HepG2 (cell line): ENCODE measurements around the gene TTN. TPM values are rescaled to one million over a fixed set of nuclear protein-coding genes. Genes with fewer than 3 reads are reported as not detected.

Experiments used
- ATAC-seq: fragments of 200-7000 bp; cut with Tn5 transposase; 3 replicates; pipeline ENCODE4 v1.9.1; 2020; ENCODE audit warnings: mild to moderate bottlenecking, moderate library complexity
- BruUV-seq: library from RNA; stranded (reverse); fragments of 400-500 nt; replicated peaks from 2 replicates; lab custom pipeline; 2021; lab: Mats Ljungman, UMichigan
- CTCF ChIA-PET: fragments of 300-600 bp; formaldehyde crosslinking; extraction: SDS; loops from one replicate; lab custom pipeline; 2021; ENCODE audit warnings: low total read pairs, inconsistent platforms, low intra/inter-chr PET ratio; lab: Yijun Ruan, JAX
- POLR2A ChIA-PET: fragments of 350-600 bp; sonication (Branson Sonifier 250); formaldehyde crosslinking; loops from one replicate; lab custom pipeline; 2020; ENCODE audit warnings: antibody characterized with exemption, inconsistent platforms; lab: Yijun Ruan, JAX
- DNase-seq: peaks from one replicate; pipeline ENCODE4 v3.0.0-alpha.2; 2015; ENCODE audit warnings: low spot score
- FAIRE-seq: peaks from 3 replicates; lab custom pipeline; 2011; peaks lifted over from hg19 to GRCh38; lab: Jason Lieb, UNC
- H2AFZ ChIP-seq: one replicate; pipeline ENCODE4 v1.6.1; 2011; ENCODE audit warnings: low read length, inconsistent platforms
- H3K27ac ChIP-seq: fragments of 300-600 bp; 3 replicates; pipeline ENCODE4 v1.8.0; 2011; ENCODE audit warnings: mixed run types, mild to moderate bottlenecking, mixed read lengths, low read length, inconsistent platforms; ENCODE audit not compliant: insufficient read depth; ENCODE audit errors: extremely low read length
- H3K27me3 ChIP-seq, 2 experiments: fragments of 200-600 bp in 1 of 2; 2 replicates in 1 of 2; 3 replicates in 1 of 2; pipeline versions ENCODE4 v1.6.0 to v1.8.0; 2011; ENCODE audit warnings: low read length in 2 of 2, mild to moderate bottlenecking in 2 of 2, moderate library complexity in 2 of 2, inconsistent platforms in 1 of 2; ENCODE audit not compliant: insufficient read depth in 2 of 2, control insufficient read depth in 1 of 2
- H3K36me3 ChIP-seq, 2 experiments: fragments of 200-600 bp in 1 of 2; replicated peaks in 1 of 2; 2 replicates in 1 of 2; 3 replicates in 1 of 2; pipeline versions ENCODE4 v1.5.1 to v1.8.0; 2011; ENCODE audit warnings: low read length in 2 of 2, inconsistent platforms in 1 of 2; ENCODE audit not compliant: insufficient read depth in 2 of 2, control insufficient read depth in 1 of 2
- H3K4me1 ChIP-seq: 2 replicates; pipeline ENCODE4 v1.5.1; 2012; ENCODE audit warnings: low read length, inconsistent platforms; ENCODE audit not compliant: insufficient read depth
- H3K4me2 ChIP-seq: 2 replicates; pipeline ENCODE4 v1.6.0; 2011; ENCODE audit warnings: low read depth, low read length, inconsistent platforms
- H3K4me3 ChIP-seq, 3 experiments: fragments of 200-600 bp in 1 of 3; sonication (generic), shearing (Covaris generic) in 1 of 3; replicated peaks in 1 of 3; 2 replicates each; pipeline ENCODE4 v1.5.1; 2011 to 2016; ENCODE audit warnings: low read length in 3 of 3, inconsistent platforms in 2 of 3, low read depth in 2 of 3, mild to moderate bottlenecking in 2 of 3, control low read depth in 1 of 3, mixed read lengths in 1 of 3; ENCODE audit not compliant: insufficient read depth in 1 of 3
- H3K79me2 ChIP-seq: one replicate; pipeline ENCODE4 v1.6.1; 2011; ENCODE audit warnings: low read length, inconsistent platforms; ENCODE audit not compliant: insufficient read depth
- H3K9ac ChIP-seq: 2 replicates; pipeline ENCODE4 v1.6.0; 2011; ENCODE audit warnings: mild to moderate bottlenecking, low read depth, low read length, inconsistent platforms; ENCODE audit not compliant: insufficient read depth
- H3K9me3 ChIP-seq: 2 replicates; pipeline ENCODE4 v1.5.1; 2012; ENCODE audit warnings: mild to moderate bottlenecking, low read length
- H4K20me1 ChIP-seq: 2 replicates; pipeline ENCODE4 v1.6.0; 2011; ENCODE audit warnings: inconsistent platforms, mild to moderate bottlenecking, low read length, moderate library complexity; ENCODE audit not compliant: insufficient read depth
- BCL6 ChIP-seq: IDR thresholded peaks from 2 replicates; pipeline ENCODE4 v1.6.1; 2016; ENCODE audit warnings: missing genetic modification reagents, missing compliant biosample characterization
- HMGXB3 ChIP-seq: sonication (generic); formaldehyde crosslinking; IDR thresholded peaks from 2 replicates; pipeline ENCODE4 v1.4.0; 2020; ENCODE audit warnings: missing genetic modification reagents, borderline replicate concordance
- ISL2 ChIP-seq: sonication (generic); formaldehyde crosslinking; IDR thresholded peaks from 2 replicates; pipeline ENCODE4 v1.5.0; 2020; ENCODE audit warnings: missing genetic modification reagents
- KAT7 ChIP-seq: IDR thresholded peaks from 2 replicates; pipeline ENCODE4 v1.6.1; 2018; ENCODE audit warnings: borderline replicate concordance, missing compliant biosample characterization
- KLF9 ChIP-seq: IDR thresholded peaks from 2 replicates; pipeline ENCODE4 v1.6.1; 2016; ENCODE audit warnings: low read depth
- KMT2B ChIP-seq: IDR thresholded peaks from 2 replicates; pipeline ENCODE4 v1.6.1; 2016; ENCODE audit warnings: missing genetic modification reagents, missing compliant biosample characterization
- MBD4 ChIP-seq: IDR thresholded peaks from 2 replicates; pipeline ENCODE4 v1.6.1; 2012; ENCODE audit warnings: low read length, inconsistent platforms, borderline replicate concordance
- MXD1 ChIP-seq: sonication (generic); formaldehyde crosslinking; IDR thresholded peaks from 2 replicates; pipeline ENCODE4 v1.4.0; 2020; ENCODE audit warnings: mild to moderate bottlenecking, missing genetic modification reagents
- POLR2A ChIP-seq, 2 experiments: IDR thresholded peaks; 2 replicates each; pipeline ENCODE4 v1.6.1; 2011; ENCODE audit warnings: low read depth in 2 of 2, low read length in 2 of 2, mild to moderate bottlenecking in 1 of 2, moderate library complexity in 1 of 2; ENCODE audit not compliant: insufficient read depth in 1 of 2
- RFX5 ChIP-seq: IDR thresholded peaks from 2 replicates; pipeline ENCODE4 v1.6.1; 2011; ENCODE audit warnings: low read depth, low read length, improper control_type of control experiment
- SALL1 ChIP-seq: sonication (generic); formaldehyde crosslinking; IDR thresholded peaks from 2 replicates; pipeline ENCODE4 v1.8.0; 2022; ENCODE audit warnings: mild to moderate bottlenecking, missing genetic modification reagents
- SALL2 ChIP-seq: sonication (generic); formaldehyde crosslinking; IDR thresholded peaks from 2 replicates; pipeline ENCODE4 v1.8.1; 2023; ENCODE audit warnings: mild to moderate bottlenecking, missing genetic modification reagents, inconsistent platforms
- YEATS2 ChIP-seq: sonication (generic); formaldehyde crosslinking; IDR thresholded peaks from 2 replicates; pipeline ENCODE4 v1.4.0; 2020; ENCODE audit warnings: missing genetic modification reagents, borderline replicate concordance
- ZNF292 ChIP-seq: sonication (generic); formaldehyde crosslinking; IDR thresholded peaks from 2 replicates; pipeline ENCODE4 v1.8.1; 2022; ENCODE audit warnings: mild to moderate bottlenecking, low read depth, missing genetic modification reagents, borderline replicate concordance
- ZNF44 ChIP-seq: sonication (generic); formaldehyde crosslinking; IDR thresholded peaks from 2 replicates; pipeline ENCODE4 v1.5.1; 2020; ENCODE audit warnings: mild to moderate bottlenecking, missing genetic modification reagents
- ZNF569 ChIP-seq: sonication (generic); formaldehyde crosslinking; IDR thresholded peaks from 2 replicates; pipeline ENCODE4 v1.5.0; 2020; ENCODE audit warnings: mild to moderate bottlenecking, missing genetic modification reagents, moderate library complexity, borderline replicate concordance
- ZNF691 ChIP-seq: sonication (generic); formaldehyde crosslinking; IDR thresholded peaks from 2 replicates; pipeline ENCODE4 v1.4.0; 2020; ENCODE audit warnings: missing genetic modification reagents, low read depth, mild to moderate bottlenecking, borderline replicate concordance
- ZNF75D ChIP-seq: sonication (generic); formaldehyde crosslinking; IDR thresholded peaks from 2 replicates; pipeline ENCODE4 v1.8.1; 2023; ENCODE audit warnings: missing genetic modification reagents, mild to moderate bottlenecking, borderline replicate concordance
- ZNF775 ChIP-seq: sonication (generic); formaldehyde crosslinking; IDR thresholded peaks from 2 replicates; pipeline ENCODE4 v1.4.0; 2020; ENCODE audit warnings: missing genetic modification reagents, mild to moderate bottlenecking, moderate library complexity, borderline replicate concordance
- WGBS: methylation state at CpG from one replicate; pipeline ENCODE4 v1.1.6; 2017; ENCODE audit warnings: low lambda C conversion rate; 5-methylcytosine and 5-hydroxymethylcytosine counted together
- in situ Hi-C: cut with HindIII; loops from 2 replicates; pipeline ENCODE4 v1.10.0; 2017; ENCODE audit warnings: low pct_unique_long_range_greater_than_20kb; ENCODE audit not compliant: extremely low pct_ligation_motif_present
- intact Hi-C: fragments of 100-400 bp; cut with micrococcal nuclease; formaldehyde crosslinking; loops from one replicate; pipeline ENCODE4 v1.10.0; 2022; ENCODE audit not compliant: unreplicated experiment
- polyA plus RNA-seq, 8 experiments: library from polyadenylated mRNA; depleted of rRNA in 3 of 8; stranded (reverse) in 7 of 8; unstranded in 1 of 8; fragments of >200 nt; fragmentation: Illumina TruSeq in 4 of 8; extraction: Trizol in 4 of 8; gene quantifications; 2 replicates each; pipeline versions ENCODE4 v1.2.1 to v1.2.3, GENCODE V29; 2011 to 2016; ENCODE audit warnings: low read depth in 4 of 8, missing spikeins in 1 of 8, mixed read lengths in 1 of 8; ENCODE audit not compliant: insufficient read depth in 1 of 8
- total RNA-seq, 5 experiments: library from RNA; depleted of rRNA; stranded (reverse); fragments of >200 nt; fragmentation: Illumina TruSeq; extraction: Trizol; gene quantifications; 2 replicates each; pipeline ENCODE4 v1.2.3, GENCODE V29; 2016; ENCODE audit warnings: low read depth in 1 of 5

The TTN gene
- total and polyA plus RNA-seq, 2 of the 13 experiments (the other 11 are each of a cell fraction or from before 2014, with no cell fraction given) = under 0.01 TPM

GRCh38 chr2:178787934-178788333, 19.3 kb downstream of the TTN start:
- POLR2A ChIA-PET = no interaction called here
- intact Hi-C loops = no loop called here
- CTCF ChIA-PET = no interaction called here

More at GRCh38 chr2:178787934-178788333, 19.3 kb downstream of the TTN start:
- in situ Hi-C loops = no loop called here
- H3K79me2 ChIP-seq = no peaks in the 10 kb centered on the region
- BruUV-seq = no TSS peak
- ATAC-seq = no peak
- H3K9ac ChIP-seq = no peak overlapping the region
- no peaks in the 10 kb centered on the region for H3K4me1 ChIP-seq
- no peaks in the 10 kb centered on the region for H4K20me1 ChIP-seq
- peaks cover 0 to 9% of the 10 kb centered on the region in 2 experiments; a peak in 1 of 5 replicates for H3K27me3 ChIP-seq
- H3K4me2 ChIP-seq = no peak overlapping the region
- no peak for TF ChIP-seq KAT7 (CRISPR knock-in tag)
- TF ChIP-seq ZNF75D (CRISPR knock-in tag) = no peak
- TF ChIP-seq YEATS2 (CRISPR knock-in tag) = no peak
- no peak for TF ChIP-seq ZNF775 (CRISPR knock-in tag)
- TF ChIP-seq ZNF44 = no peak
- no peak for TF ChIP-seq KLF9 (CRISPR knock-in tag)
- TF ChIP-seq ZNF569 (CRISPR knock-in tag) = no peak
- no peak for TF ChIP-seq SALL2 (CRISPR knock-in tag)
- TF ChIP-seq HMGXB3 (CRISPR knock-in tag) = no peak
- no peak for TF ChIP-seq ZNF691 (CRISPR knock-in tag)
- no peak for TF ChIP-seq MBD4
- no peak for TF ChIP-seq MXD1 (CRISPR knock-in tag)
- no peak for TF ChIP-seq KMT2B (CRISPR knock-in tag)
- no peak for TF ChIP-seq SALL1
- TF ChIP-seq POLR2A (IDR thresholded peaks at IDR 0.05; ENCODE audit: insufficient read depth in 1 of 2, low read depth in 2 of 2, low read length in 2 of 2) = no peak
- TF ChIP-seq RFX5 = no peak
- no peak for TF ChIP-seq BCL6 (CRISPR knock-in tag)
- no peak for TF ChIP-seq ZNF292 (CRISPR knock-in tag)
- TF ChIP-seq ISL2 = no peak
- no peak for FAIRE-seq
- H2AFZ ChIP-seq = no peak overlapping the region
- H3K9me3 ChIP-seq = no peaks in the 10 kb centered on the region
- H3K27ac ChIP-seq = no peak overlapping the region
- no peak for DNase-seq
- H3K4me3 ChIP-seq = no peak overlapping the region
- WGBS = 37% methylated on average over 5 of the region's 5 CpGs
- H3K36me3 ChIP-seq = no peaks in the 10 kb centered on the region
